WERI-Rb-1 (cell line): Measurements from ENCODE around the gene ATP8B3.

Experiments
- DNase-seq: peaks from one replicate; pipeline ENCODE4 v3.0.0-alpha.2; 2020
- H3K27ac ChIP-seq: fragments of 250-450 bp; sonication (Bioruptor Pico); 2 replicates; pipeline ENCODE4 v1.5.1; 2020; ENCODE audit warnings: mild to moderate bottlenecking, moderate library complexity
- H3K27me3 ChIP-seq: fragments of 250-450 bp; sonication (Bioruptor Pico); 2 replicates; pipeline ENCODE4 v1.5.1; 2021; ENCODE audit warnings: mild to moderate bottlenecking, low read depth, moderate library complexity; ENCODE audit not compliant: insufficient read depth, severe bottlenecking
- H3K36me3 ChIP-seq: fragments of 250-450 bp; sonication (Bioruptor Pico); 2 replicates; pipeline ENCODE4 v1.5.1; 2020; ENCODE audit warnings: mild to moderate bottlenecking, moderate library complexity
- H3K4me3 ChIP-seq: 2 replicates; pipeline ENCODE4 v1.5.1; 2011; ENCODE audit warnings: low read depth, mild to moderate bottlenecking, control low read depth, low read length
- H3K9me3 ChIP-seq: fragments of 250-450 bp; sonication (Bioruptor Pico); 2 replicates; pipeline ENCODE4 v1.5.1; 2021; ENCODE audit warnings: mild to moderate bottlenecking, moderate library complexity; ENCODE audit not compliant: severe bottlenecking
- CTCF ChIP-seq: IDR thresholded peaks from 2 replicates; pipeline ENCODE4 v1.5.1; 2011; ENCODE audit warnings: low read depth, mild to moderate bottlenecking, control low read depth, inconsistent platforms, low read length

The ATP8B3 gene

GRCh38 chr19:1812426-1813191, 533 bp upstream of the ATP8B3 start:
- H3K9me3 ChIP-seq: no peaks in the 10 kb centered on the region
- peak overlapping the region; percentile 85 for H3K27ac ChIP-seq
- peak; percentile 89 for TF ChIP-seq CTCF
- H3K27me3 ChIP-seq: no peaks in the 10 kb centered on the region
- peak; percentile 97 for DNase-seq
- H3K4me3 ChIP-seq: peak overlapping the region; percentile 50
- H3K36me3 ChIP-seq: peaks cover 24% of the 10 kb centered on the region

GRCh38 chr19:1811472-1811894, 593 bp downstream of the ATP8B3 start:
- peaks cover 13% of the 10 kb centered on the region for H3K36me3 ChIP-seq
- no peak for DNase-seq
- H3K4me3 ChIP-seq: no peak overlapping the region
- no peak overlapping the region for H3K27ac ChIP-seq
- TF ChIP-seq CTCF: no peak
- no peaks in the 10 kb centered on the region for H3K9me3 ChIP-seq
- H3K27me3 ChIP-seq: no peaks in the 10 kb centered on the region

GRCh38 chr19:1810439-1811160, 1.5 kb downstream of the ATP8B3 start:
- Histone ChIP-seq H3K27me3 (no peaks in the 10 kb centered on the region), H3K4me3 (no peak overlapping the region), H3K36me3 (peaks cover 8% of the 10 kb centered on the region; the same call in 1 of the 2 replicates), H3K27ac (no peak overlapping the region), H3K9me3 (no peaks in the 10 kb centered on the region)
- TF ChIP-seq CTCF: no peak
- peak; percentile 55 for DNase-seq

- Histone ChIP-seq H3K4me3 (no peak overlapping the region), H3K27me3 (no peaks in the 10 kb centered on the region), H3K36me3 (peaks cover 1% of the 10 kb centered on the region; the same call in 1 of the 2 replicates), H3K27ac (no peak overlapping the region), H3K9me3 (no peaks in the 10 kb centered on the region)
- no peak for DNase-seq
- no peak for TF ChIP-seq CTCF
Observed at GRCh38 chr19:1809678-1810077, 2.4 kb downstream of the ATP8B3 start.

GRCh38 chr19:1808395-1808731, 3.7 kb downstream of the ATP8B3 start:
- Histone ChIP-seq H3K9me3 (no peaks in the 10 kb centered on the region), H3K27me3 (no peaks in the 10 kb centered on the region), H3K4me3 (no peak overlapping the region), H3K27ac (no peak overlapping the region), H3K36me3 (no peaks in the 10 kb centered on the region)
- DNase-seq: no peak
- no peak for TF ChIP-seq CTCF
